HG03196 (cell line): ENCODE results near the gene GSAP.
"Not testable (repeated sequence)": the region's sequence is repeated elsewhere in the genome, so short reads cannot be mapped to it uniquely, and the experiment has no call there.

Experiments
- ATAC-seq: cut with Tn5 transposase; IDR thresholded peaks from one replicate; pipeline ENCODE4 v1.9.1; 2021; ENCODE audit not compliant: unreplicated experiment

GSAP gene

GRCh38 chr7:77360969-77361368, 55.2 kb downstream of the GSAP start:
- no peak for ATAC-seq

GRCh38 chr7:77360104-77360503, 56.0 kb downstream of the GSAP start:
- ATAC-seq, result no peak

GRCh38 chr7:77359599-77359998, 56.5 kb downstream of the GSAP start:
- ATAC-seq, result no peak

GRCh38 chr7:77354914-77355313, 61.2 kb downstream of the GSAP start:
- ATAC-seq, result no peak

- ATAC-seq, result no peak
Measured at GRCh38 chr7:77354484-77354883, 61.7 kb downstream of the GSAP start.

GRCh38 chr7:77353911-77354310, 62.2 kb downstream of the GSAP start:
- ATAC-seq, result no peak

- no peak for ATAC-seq
Measured at GRCh38 chr7:77353407-77353721, 62.8 kb downstream of the GSAP start.

- ATAC-seq, result no peak
Measured at GRCh38 chr7:77352665-77353406, 63.3 kb downstream of the GSAP start.

GRCh38 chr7:77351539-77352004, 64.6 kb downstream of the GSAP start:
- peak; percentile 96 for ATAC-seq

GRCh38 chr7:77349141-77349540, 67.0 kb downstream of the GSAP start:
- ATAC-seq, result no peak

GRCh38 chr7:77348371-77348813, 67.8 kb downstream of the GSAP start:
- no peak for ATAC-seq

GRCh38 chr7:77346441-77346840, 69.7 kb downstream of the GSAP start:
- ATAC-seq, result no peak

GRCh38 chr7:77345426-77345825, 70.7 kb downstream of the GSAP start:
- not testable (repeated sequence) for ATAC-seq

GRCh38 chr7:77339726-77340125, 76.4 kb downstream of the GSAP start:
- no peak for ATAC-seq

- no peak for ATAC-seq
Measured at GRCh38 chr7:77338883-77339629, 77.1 kb downstream of the GSAP start.

GRCh38 chr7:77338260-77338659, 77.9 kb downstream of the GSAP start:
- ATAC-seq, result no peak

GRCh38 chr7:77337456-77337990, 78.6 kb downstream of the GSAP start:
- no peak for ATAC-seq

GRCh38 chr7:77335581-77335980, 80.6 kb downstream of the GSAP start:
- no peak for ATAC-seq

- not testable (repeated sequence) for ATAC-seq
Measured at GRCh38 chr7:77334039-77334438, 82.1 kb downstream of the GSAP start.

GRCh38 chr7:77331938-77332695, 84.0 kb downstream of the GSAP start:
- ATAC-seq, result peak; percentile 70

- peak; percentile 63 for ATAC-seq
Measured at GRCh38 chr7:77330169-77330882, 85.8 kb downstream of the GSAP start.
